ENCODE measurements around the gene GIMAP7.

The GIMAP7 gene

GRCh38 chr7:150531704-150532103 is 17.0 kb downstream of the GIMAP7 start:
- TF ChIP-seq SIN3A (IDR thresholded peaks at IDR 0.05; ENCODE audit: borderline replicate concordance, insufficient read depth, low read length) (no peak), FOXP2 (optimal IDR thresholded peaks at IDR 0.05; ENCODE audit: borderline replicate concordance, extremely low read depth, extremely low read length, insufficient read depth) (no peak), POLR2AphosphoS5 (IDR thresholded peaks at IDR 0.05; ENCODE audit: low read depth, low read length) (no peak), REST (IDR thresholded peaks at IDR 0.05; ENCODE audit: insufficient read depth in 1 of 2, low read depth in 2 of 2, low read length in 2 of 2) (no peak), TAF1 (IDR thresholded peaks at IDR 0.05; ENCODE audit: borderline replicate concordance, insufficient read depth, low read length) (no peak)

DNA sequence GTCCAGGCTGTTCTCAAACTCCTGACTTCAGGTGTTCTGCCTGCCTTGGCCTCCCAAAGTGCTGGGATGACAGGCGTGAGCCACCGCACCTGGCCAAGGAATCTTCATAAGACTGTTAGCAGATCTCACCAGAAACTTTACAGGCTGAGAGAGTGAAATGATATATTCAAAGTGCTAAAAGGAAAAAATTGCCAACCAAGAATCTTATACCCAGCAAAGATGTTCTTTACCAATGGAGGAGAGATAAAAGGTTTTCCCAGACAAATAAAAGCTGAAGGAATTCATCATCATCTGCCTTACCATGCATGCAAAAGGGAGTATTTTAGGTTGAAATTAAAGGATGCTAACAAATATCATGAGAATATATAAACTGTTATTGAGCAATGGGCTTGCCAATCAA is 23.6 kb downstream of the GIMAP7 start:
- TF ChIP-seq FOXP2 (optimal IDR thresholded peaks at IDR 0.05; ENCODE audit: borderline replicate concordance, extremely low read depth, extremely low read length, insufficient read depth) (no peak), SIN3A (IDR thresholded peaks at IDR 0.05; ENCODE audit: borderline replicate concordance, insufficient read depth, low read length) (no peak), POLR2AphosphoS5 (IDR thresholded peaks at IDR 0.05; ENCODE audit: low read depth, low read length) (no peak), TAF1 (IDR thresholded peaks at IDR 0.05; ENCODE audit: borderline replicate concordance, insufficient read depth, low read length) (no peak), REST (IDR thresholded peaks at IDR 0.05; ENCODE audit: insufficient read depth in 1 of 2, low read depth in 2 of 2, low read length in 2 of 2) (no peak)

DNA sequence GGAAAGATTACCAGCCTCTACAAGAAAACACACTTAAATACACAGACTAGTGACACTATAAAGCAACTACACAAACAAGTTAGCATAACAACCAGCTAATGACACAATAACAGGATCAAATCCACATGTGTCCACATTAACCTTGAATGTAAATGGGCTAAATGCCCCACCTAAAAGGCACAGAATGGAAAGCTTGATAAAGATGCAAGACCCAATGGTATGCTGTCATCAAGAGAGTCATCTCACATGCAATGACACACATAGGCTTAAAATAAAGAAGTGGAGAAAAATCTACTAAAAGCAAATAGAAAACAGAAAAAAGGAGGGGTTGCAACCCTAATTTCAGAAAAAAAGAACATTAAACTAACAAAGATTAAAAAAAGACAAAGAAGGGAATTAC is 38.5 kb downstream of the GIMAP7 start:
- no peak for TF ChIP-seq TAF1 (IDR thresholded peaks at IDR 0.05; ENCODE audit: borderline replicate concordance, insufficient read depth, low read length)

GRCh38 chr7:150556521-150557138 is 42.0 kb downstream of the GIMAP7 start:
- TF ChIP-seq FOXP2 (optimal IDR thresholded peaks at IDR 0.05; ENCODE audit: borderline replicate concordance, extremely low read depth, extremely low read length, insufficient read depth), result no peak

GRCh38 chr7:150560486-150560885 is 45.8 kb downstream of the GIMAP7 start:
- TF ChIP-seq FOXP2 (optimal IDR thresholded peaks at IDR 0.05; ENCODE audit: borderline replicate concordance, extremely low read depth, extremely low read length, insufficient read depth) (no peak), REST (IDR thresholded peaks at IDR 0.05; ENCODE audit: insufficient read depth in 1 of 2, low read depth in 2 of 2, low read length in 2 of 2) (no peak), SIN3A (IDR thresholded peaks at IDR 0.05; ENCODE audit: borderline replicate concordance, insufficient read depth, low read length) (no peak), POLR2AphosphoS5 (IDR thresholded peaks at IDR 0.05; ENCODE audit: low read depth, low read length) (no peak), TAF1 (IDR thresholded peaks at IDR 0.05; ENCODE audit: borderline replicate concordance, insufficient read depth, low read length) (no peak)

- TF ChIP-seq REST (IDR thresholded peaks at IDR 0.05; ENCODE audit: insufficient read depth in 1 of 2, low read depth in 2 of 2, low read length in 2 of 2) (no peak), FOXP2 (optimal IDR thresholded peaks at IDR 0.05; ENCODE audit: borderline replicate concordance, extremely low read depth, extremely low read length, insufficient read depth) (no peak), TAF1 (IDR thresholded peaks at IDR 0.05; ENCODE audit: borderline replicate concordance, insufficient read depth, low read length) (no peak), POLR2AphosphoS5 (IDR thresholded peaks at IDR 0.05; ENCODE audit: low read depth, low read length) (no peak), SIN3A (IDR thresholded peaks at IDR 0.05; ENCODE audit: borderline replicate concordance, insufficient read depth, low read length) (no peak)
These were observed 48.2 kb downstream of the GIMAP7 start for GRCh38 chr7:150562919-150563318.

All from PFSK-1 (cell line).